Lower leg skin (tissue), 3 donors: Measurements from ENCODE around the gene RAP2A.

Source experiments
- CTCF ChIP-seq, 3 donors: fragments of 450-650 bp; IDR thresholded peaks; one replicate each; pipeline ENCODE4 v1.5.1; 2016; ENCODE audit warnings: antibody characterized with exemption in 3 of 3, mild to moderate bottlenecking in 3 of 3, moderate library complexity in 2 of 3
- POLR2A ChIP-seq, 2 donors: fragments of 450-650 bp; IDR thresholded peaks; one replicate each; pipeline ENCODE4 v1.6.1; 2016 to 2017; ENCODE audit warnings: antibody characterized with exemption in 2 of 2, mild to moderate bottlenecking in 1 of 2, moderate library complexity in 1 of 2

GRCh38 chr13:97390941-97391600 lies 42.9 kb upstream of the RAP2A start:
- TF ChIP-seq CTCF (IDR thresholded peaks at IDR 0.05) (no peak), POLR2A (IDR thresholded peaks at IDR 0.05) (no peak)
